ENCODE data around the gene SST. TPM values are rescaled to one million over a fixed set of nuclear protein-coding genes. Genes with fewer than 3 reads are reported as not detected.

SST gene
- polyA plus RNA-seq (2012; ENCODE audit: missing spikeins): not detected

DNA sequence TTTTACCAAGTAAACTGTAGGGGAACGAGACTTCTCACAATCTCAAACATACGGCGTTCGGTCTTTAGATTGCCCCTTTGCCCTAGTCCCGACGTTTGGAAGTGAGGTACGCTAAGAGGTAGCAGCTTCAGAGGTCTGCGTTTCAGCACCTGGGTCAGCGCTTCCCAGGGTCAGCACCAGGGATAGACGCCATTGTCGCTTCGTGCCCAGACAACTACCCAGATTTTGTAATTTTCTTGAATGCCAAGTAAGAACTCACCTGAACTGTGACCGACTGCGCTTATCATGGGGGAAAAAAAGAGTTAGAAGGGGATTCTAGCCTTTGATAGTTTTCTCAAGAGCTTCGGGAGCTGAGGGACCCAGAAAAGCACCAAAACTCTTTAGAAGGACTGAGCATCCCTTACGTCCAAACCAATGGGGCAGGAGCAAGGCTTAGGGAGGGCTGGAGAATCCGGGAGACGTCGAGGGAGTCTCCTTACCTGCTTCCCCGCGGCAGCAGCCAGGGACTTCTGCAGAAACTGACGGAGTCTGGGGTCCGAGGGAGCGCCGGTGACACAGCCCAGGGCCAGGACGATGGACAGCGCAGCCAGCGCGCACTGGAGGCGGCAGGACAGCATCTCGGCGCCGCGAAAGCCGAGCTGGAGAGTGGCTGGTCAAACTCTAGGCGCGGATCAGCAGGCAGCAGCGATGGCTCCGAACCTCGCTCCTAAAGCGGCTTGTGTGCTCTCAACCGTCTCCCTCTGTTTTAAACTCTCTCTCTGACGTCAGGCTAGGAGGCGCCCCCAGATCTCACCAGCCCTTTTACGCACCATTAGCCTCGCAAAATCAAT lies at the start of gene SST:
SST (minus strand) TSS at position 720 of the 830 bp plus-strand sequence; CDS start at position 617, 103 bp downstream.
- no peak for TF ChIP-seq POLR2AphosphoS5 (IDR thresholded peaks at IDR 0.05; ENCODE audit: low read depth, low read length)
- DNase-seq (ENCODE audit: insufficient read length) (no peak), FAIRE-seq (no peak)

DNA sequence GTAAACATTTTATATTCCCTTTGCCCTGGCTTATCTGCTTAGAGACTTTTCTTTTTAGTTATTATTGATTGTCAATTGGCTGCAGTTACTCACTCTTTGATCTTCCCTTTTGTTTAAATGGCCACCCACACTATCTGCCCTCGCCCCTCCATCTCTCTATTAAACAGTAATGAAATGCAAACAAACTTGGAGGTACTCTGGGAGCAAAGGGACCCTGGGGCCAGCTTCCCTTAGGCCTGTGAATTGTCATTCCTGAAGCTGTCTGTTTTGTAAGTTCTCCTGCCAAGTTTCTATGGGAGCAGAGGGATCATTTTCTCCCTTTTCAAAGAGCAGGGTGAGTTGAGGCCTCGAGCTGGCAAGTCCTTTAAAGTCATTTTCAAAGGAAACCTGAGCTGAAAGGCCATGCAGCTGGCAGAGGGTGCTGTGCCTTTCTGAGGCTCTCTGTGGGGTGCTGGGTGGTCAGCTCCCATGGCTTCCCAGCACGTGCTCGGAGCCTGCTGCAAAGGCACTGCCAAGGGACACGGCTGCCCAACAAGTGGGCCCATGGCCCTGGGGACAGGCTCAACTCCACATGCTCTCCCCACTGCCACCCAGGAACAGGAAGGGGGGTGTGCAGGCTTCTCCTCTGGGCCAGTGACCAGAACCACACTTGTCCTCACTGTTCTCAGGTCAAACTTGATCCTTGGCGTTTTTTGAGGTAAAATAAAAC lies 49.6 kb upstream of the SST start:
- no peak for TF ChIP-seq POLR2AphosphoS5 (IDR thresholded peaks at IDR 0.05; ENCODE audit: low read depth, low read length)
- no peak for TF ChIP-seq POLR2A (IDR thresholded peaks at IDR 0.05; ENCODE audit: low read depth, low read length)
- TF ChIP-seq TAF1 (IDR thresholded peaks at IDR 0.05; ENCODE audit: borderline replicate concordance, low read depth, low read length): no peak
- FAIRE-seq (no peak), DNase-seq (ENCODE audit: insufficient read length) (no peak)

GRCh38 chr3:187718802-187719201 lies 48.6 kb upstream of the SST start:
- no peak for DNase-seq (ENCODE audit: insufficient read length)
- no peak for FAIRE-seq
- no peak for TF ChIP-seq POLR2A (IDR thresholded peaks at IDR 0.05; ENCODE audit: low read depth, low read length)
- TF ChIP-seq POLR2AphosphoS5 (IDR thresholded peaks at IDR 0.05; ENCODE audit: low read depth, low read length): no peak
- TF ChIP-seq TAF1 (IDR thresholded peaks at IDR 0.05; ENCODE audit: borderline replicate concordance, low read depth, low read length): no peak

DNA sequence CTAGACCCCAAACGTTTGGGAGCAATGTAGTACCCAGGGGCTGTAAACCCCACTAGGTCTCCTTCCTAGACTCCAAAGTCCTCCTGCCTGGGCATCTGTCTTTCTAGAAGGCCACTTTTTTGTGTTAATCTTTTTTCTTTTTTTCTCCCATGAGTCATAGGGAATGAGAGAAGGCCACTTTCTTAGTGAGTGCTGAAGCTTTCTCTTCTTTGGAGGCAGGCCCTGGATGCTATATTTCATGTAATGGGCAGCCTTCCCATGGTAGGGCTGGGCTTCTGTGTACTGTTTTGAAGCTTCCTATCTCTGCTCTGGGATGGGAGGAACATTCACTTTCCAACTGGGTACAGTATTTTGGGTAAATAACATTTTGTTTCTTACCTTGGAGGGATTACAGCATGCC lies 47.4 kb upstream of the SST start:
- FAIRE-seq (no peak), DNase-seq (ENCODE audit: insufficient read length) (no peak)
- TF ChIP-seq TAF1 (IDR thresholded peaks at IDR 0.05; ENCODE audit: borderline replicate concordance, low read depth, low read length) (no peak), POLR2AphosphoS5 (IDR thresholded peaks at IDR 0.05; ENCODE audit: low read depth, low read length) (no peak), POLR2A (IDR thresholded peaks at IDR 0.05; ENCODE audit: low read depth, low read length) (no peak)

- TF ChIP-seq POLR2A (IDR thresholded peaks at IDR 0.05; ENCODE audit: low read depth, low read length) (no peak), TAF1 (IDR thresholded peaks at IDR 0.05; ENCODE audit: borderline replicate concordance, low read depth, low read length) (no peak), POLR2AphosphoS5 (IDR thresholded peaks at IDR 0.05; ENCODE audit: low read depth, low read length) (no peak)
- DNase-seq (ENCODE audit: insufficient read length): peak; percentile 34
- FAIRE-seq: peak; percentile 76
These were observed 44.3 kb upstream of the SST start for GRCh38 chr3:187714404-187714979.

- FAIRE-seq (no peak), DNase-seq (ENCODE audit: insufficient read length) (no peak)
- no peak for TF ChIP-seq POLR2A (IDR thresholded peaks at IDR 0.05; ENCODE audit: low read depth, low read length)
- no peak for TF ChIP-seq POLR2AphosphoS5 (IDR thresholded peaks at IDR 0.05; ENCODE audit: low read depth, low read length)
- no peak for TF ChIP-seq TAF1 (IDR thresholded peaks at IDR 0.05; ENCODE audit: borderline replicate concordance, low read depth, low read length)
These were observed 43.3 kb upstream of the SST start for GRCh38 chr3:187713504-187713903.

DNA sequence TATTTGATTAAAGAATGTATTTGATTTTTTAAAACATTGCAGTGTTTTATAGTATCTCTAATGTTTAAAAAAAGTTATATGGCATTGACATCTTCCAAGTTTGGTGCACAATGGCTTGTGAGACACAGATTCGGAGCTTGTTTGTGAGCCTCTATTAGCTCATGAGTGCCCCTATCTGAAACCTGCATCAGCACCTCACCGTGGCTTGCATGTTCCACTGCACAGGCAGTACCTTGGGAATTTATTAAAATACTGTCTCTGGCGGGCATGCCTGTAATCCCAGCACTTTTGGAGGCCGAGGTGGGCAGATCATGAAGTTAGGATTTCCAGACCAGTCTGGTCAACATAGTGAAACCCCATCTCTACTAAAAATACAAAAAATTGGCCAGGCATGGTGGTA lies 39.0 kb upstream of the SST start:
- FAIRE-seq (no peak), DNase-seq (ENCODE audit: insufficient read length) (no peak)
- TF ChIP-seq TAF1 (IDR thresholded peaks at IDR 0.05; ENCODE audit: borderline replicate concordance, low read depth, low read length): no peak
- TF ChIP-seq POLR2AphosphoS5 (IDR thresholded peaks at IDR 0.05; ENCODE audit: low read depth, low read length): no peak
- no peak for TF ChIP-seq POLR2A (IDR thresholded peaks at IDR 0.05; ENCODE audit: low read depth, low read length)

DNA sequence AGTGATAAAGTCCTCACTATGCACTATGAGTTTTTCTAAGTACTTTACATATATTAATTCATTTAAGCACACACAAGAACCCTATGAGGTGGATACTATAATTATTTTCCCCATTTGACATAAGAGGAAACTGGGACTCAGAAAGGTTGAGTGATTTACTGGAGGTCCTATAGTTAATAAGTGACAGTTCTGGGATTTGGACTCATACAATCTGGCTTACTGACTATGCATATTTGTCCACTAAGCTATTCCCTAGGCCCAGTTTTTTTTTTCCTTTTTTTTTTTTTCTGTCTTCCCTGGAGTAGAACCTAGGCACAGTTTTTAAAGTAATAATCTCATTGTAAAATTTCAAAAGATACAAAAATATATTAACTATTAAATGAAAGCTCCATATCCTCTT lies 38.5 kb upstream of the SST start:
- FAIRE-seq (no peak), DNase-seq (ENCODE audit: insufficient read length) (no peak)
- no peak for TF ChIP-seq TAF1 (IDR thresholded peaks at IDR 0.05; ENCODE audit: borderline replicate concordance, low read depth, low read length)

DNA sequence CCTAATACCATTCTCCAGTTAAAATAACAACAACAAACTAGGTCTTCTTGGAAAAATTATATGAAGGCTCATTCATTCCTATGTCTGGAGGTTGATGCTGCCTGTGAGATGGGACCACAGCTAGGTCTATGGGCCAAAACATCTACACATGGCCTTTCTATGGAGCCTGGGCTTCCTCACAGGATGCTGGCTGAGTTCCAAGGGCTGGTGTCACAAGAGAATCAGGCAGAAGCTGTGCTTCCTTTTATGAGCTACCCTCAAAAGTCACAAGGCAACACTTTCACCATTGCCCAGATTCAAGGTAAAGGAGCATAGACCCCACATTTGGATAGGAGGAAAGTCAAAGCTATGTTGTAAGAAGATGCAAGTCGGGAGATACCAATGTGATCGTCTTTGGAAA lies 36.8 kb upstream of the SST start:
- FAIRE-seq (no peak), DNase-seq (ENCODE audit: insufficient read length) (no peak)
- no peak for TF ChIP-seq POLR2A (IDR thresholded peaks at IDR 0.05; ENCODE audit: low read depth, low read length)
- no peak for TF ChIP-seq POLR2AphosphoS5 (IDR thresholded peaks at IDR 0.05; ENCODE audit: low read depth, low read length)
- TF ChIP-seq TAF1 (IDR thresholded peaks at IDR 0.05; ENCODE audit: borderline replicate concordance, low read depth, low read length): no peak

- no peak for DNase-seq (ENCODE audit: insufficient read length)
- TF ChIP-seq POLR2AphosphoS5 (IDR thresholded peaks at IDR 0.05; ENCODE audit: low read depth, low read length) (no peak), TAF1 (IDR thresholded peaks at IDR 0.05; ENCODE audit: borderline replicate concordance, low read depth, low read length) (no peak), POLR2A (IDR thresholded peaks at IDR 0.05; ENCODE audit: low read depth, low read length) (no peak)
- no peak for FAIRE-seq
These were observed 35.0 kb upstream of the SST start for GRCh38 chr3:187705164-187705563.

DNA sequence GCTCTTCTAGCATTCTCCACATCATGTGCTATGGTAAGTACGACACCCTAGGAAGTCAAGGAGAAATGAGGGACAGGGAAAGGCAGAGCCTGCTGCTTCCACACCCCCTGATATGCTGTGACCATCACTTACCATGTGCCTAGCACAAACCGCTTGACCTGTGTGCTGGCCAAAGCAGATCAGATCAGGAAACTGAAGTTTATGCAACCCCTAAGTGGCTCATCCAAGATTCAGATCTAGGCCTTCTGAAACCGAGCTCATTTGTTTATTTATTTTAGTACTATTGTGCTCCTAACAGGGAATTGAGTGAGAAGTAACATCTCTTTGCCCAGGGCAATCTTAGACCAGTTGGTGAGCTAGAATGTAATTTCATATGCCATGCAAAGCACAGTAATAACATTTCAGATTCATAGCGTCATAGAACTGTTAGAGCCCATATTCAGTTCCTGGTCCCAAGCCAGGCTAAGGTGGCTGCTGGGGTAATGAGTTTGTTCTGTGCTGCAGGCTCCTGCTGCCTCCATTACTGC lies 32.4 kb upstream of the SST start, which contains the start of gene RTP2:
RTP2 (minus strand) TSS at position 51 of the 527 bp plus-strand sequence. CDS start 429 bp downstream, outside the sequence.
- FAIRE-seq (no peak), DNase-seq (ENCODE audit: insufficient read length) (no peak)
- TF ChIP-seq TAF1 (IDR thresholded peaks at IDR 0.05; ENCODE audit: borderline replicate concordance, low read depth, low read length): no peak
- no peak for TF ChIP-seq POLR2A (IDR thresholded peaks at IDR 0.05; ENCODE audit: low read depth, low read length)
- no peak for TF ChIP-seq POLR2AphosphoS5 (IDR thresholded peaks at IDR 0.05; ENCODE audit: low read depth, low read length)
